ENCODE measurements around the gene EFCAB6. TPM values are rescaled to one million over a fixed set of nuclear protein-coding genes. Genes with fewer than 3 reads are reported as not detected.

EFCAB6 gene
- total and polyA plus RNA-seq, 7 experiments from 2014 or later: 0.08 to 1.4 (median 0.39) TPM; not detected in 1

Other genes starting within 250 kb of the EFCAB6 start
- not detected for gene SULT4A1, start 50.2 kb upstream of the EFCAB6 start, total RNA-seq
- gene SULT4A1, start 50.2 kb upstream of the EFCAB6 start, polyA plus RNA-seq: not detected
- not detected for gene PNPLA5, start 79.7 kb upstream of the EFCAB6 start, total RNA-seq
- gene PNPLA5, start 79.7 kb upstream of the EFCAB6 start, polyA plus RNA-seq: not detected
- gene PNPLA3, start 111.5 kb upstream of the EFCAB6 start, total RNA-seq: under 1 TPM in 2 of 5 experiments, not detected in 3; 0.19 to 0.29 TPM
- not detected for gene PNPLA3, start 111.5 kb upstream of the EFCAB6 start, polyA plus RNA-seq
- gene SAMM50, start 143.1 kb upstream of the EFCAB6 start, total RNA-seq: 10 to 100 TPM; 25.9 to 47.1 (median 34.0) TPM
- gene SAMM50, start 143.1 kb upstream of the EFCAB6 start, polyA plus RNA-seq: 10 to 100 TPM; 61.7 to 62.3 TPM
- gene PARVB, start 212.0 kb upstream of the EFCAB6 start, total RNA-seq: 10 to 100 TPM in 2 of 5 experiments, 1 to 10 TPM in 3; 3.9 to 51.2 (median 8.1) TPM
- gene PARVB, start 212.0 kb upstream of the EFCAB6 start, polyA plus RNA-seq: under 1 TPM; 0.18 to 0.38 TPM

Data from naive thymus-derived CD4-positive, alpha-beta T cell (primary cell).